Esophagus muscularis mucosa (tissue), 3 donors: ENCODE results near the gene POLA2.

Experiments
- POLR2AphosphoS5 ChIP-seq, 2 donors: sonication (generic); formaldehyde crosslinking; IDR thresholded peaks; one replicate each; pipeline ENCODE4 v1.6.1; 2017; ENCODE audit warnings: antibody characterized with exemption in 2 of 2
- TF ChIP-seq, protein P1 (sequence below), 3 experiments: fragments of 200-600 bp in 2 of 3; fragments of 450-650 bp in 1 of 3; sonication (generic) in 2 of 3; IDR thresholded peaks; one replicate each; pipeline ENCODE4 v1.5.1; 2017 to 2019; ENCODE audit warnings: antibody characterized with exemption in 3 of 3, mild to moderate bottlenecking in 2 of 3, moderate library complexity in 1 of 3

DNA sequence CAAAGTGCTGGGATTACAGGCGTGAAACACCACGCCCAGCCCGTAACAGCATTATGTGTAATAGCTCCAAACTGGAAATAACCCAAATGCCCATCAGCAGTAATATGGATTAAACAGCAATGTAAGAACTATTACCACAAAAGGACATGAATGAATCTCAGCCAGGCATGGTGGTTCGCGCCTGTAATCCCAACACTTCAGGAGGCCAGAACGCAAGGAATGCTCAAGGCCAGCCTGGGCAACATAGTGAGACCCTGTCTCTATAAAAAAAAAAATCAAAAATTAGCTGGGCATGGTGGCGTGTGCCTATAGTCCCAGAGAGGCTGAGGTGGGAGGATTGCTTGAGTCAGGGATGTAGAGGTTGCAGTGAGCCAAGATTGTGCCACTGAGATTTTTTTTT lies 68.8 kb downstream of the POLA2 start:
- TF ChIP-seq, protein P1, sequence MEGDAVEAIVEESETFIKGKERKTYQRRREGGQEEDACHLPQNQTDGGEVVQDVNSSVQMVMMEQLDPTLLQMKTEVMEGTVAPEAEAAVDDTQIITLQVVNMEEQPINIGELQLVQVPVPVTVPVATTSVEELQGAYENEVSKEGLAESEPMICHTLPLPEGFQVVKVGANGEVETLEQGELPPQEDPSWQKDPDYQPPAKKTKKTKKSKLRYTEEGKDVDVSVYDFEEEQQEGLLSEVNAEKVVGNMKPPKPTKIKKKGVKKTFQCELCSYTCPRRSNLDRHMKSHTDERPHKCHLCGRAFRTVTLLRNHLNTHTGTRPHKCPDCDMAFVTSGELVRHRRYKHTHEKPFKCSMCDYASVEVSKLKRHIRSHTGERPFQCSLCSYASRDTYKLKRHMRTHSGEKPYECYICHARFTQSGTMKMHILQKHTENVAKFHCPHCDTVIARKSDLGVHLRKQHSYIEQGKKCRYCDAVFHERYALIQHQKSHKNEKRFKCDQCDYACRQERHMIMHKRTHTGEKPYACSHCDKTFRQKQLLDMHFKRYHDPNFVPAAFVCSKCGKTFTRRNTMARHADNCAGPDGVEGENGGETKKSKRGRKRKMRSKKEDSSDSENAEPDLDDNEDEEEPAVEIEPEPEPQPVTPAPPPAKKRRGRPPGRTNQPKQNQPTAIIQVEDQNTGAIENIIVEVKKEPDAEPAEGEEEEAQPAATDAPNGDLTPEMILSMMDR (IDR thresholded peaks at IDR 0.05) = no peak
- no peak for TF ChIP-seq POLR2AphosphoS5 (IDR thresholded peaks at IDR 0.05)
